Kasumi-1 (cell line): ENCODE results near the gene MTMR10.

Source experiments
- DNase-seq, 2 experiments: peaks; one replicate each; lab custom pipeline; 2025; lab: John Stamatoyannopoulos, UW

MTMR10 gene

GRCh38 chr15:31013863-31014607 is 22.6 kb upstream of the MTMR10 start:
- no peak for DNase-seq

DNA sequence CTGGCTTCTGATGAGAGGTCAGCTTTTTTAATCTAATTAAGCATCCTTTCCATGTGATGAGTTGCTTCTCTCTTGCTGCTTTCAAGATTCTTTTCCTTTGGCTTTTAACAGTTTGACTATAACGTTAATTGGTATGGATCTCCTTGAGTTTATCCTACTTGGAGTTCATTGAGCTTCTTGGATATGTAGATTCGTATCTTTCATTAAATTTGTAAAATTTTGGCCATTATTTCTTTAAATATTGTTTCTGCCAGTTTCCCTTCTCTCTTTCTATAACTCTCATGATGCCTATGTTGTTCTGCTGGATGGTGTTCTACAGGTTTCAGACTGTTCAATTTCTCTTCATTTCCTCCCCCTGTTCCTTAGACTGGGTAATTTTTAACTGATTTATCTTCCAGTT is 21.0 kb upstream of the MTMR10 start:
- no peak for DNase-seq

- DNase-seq = no peak
These were observed 18.6 kb upstream of the MTMR10 start for GRCh38 chr15:31010036-31010435.

- no peak for DNase-seq
These were observed 14.2 kb upstream of the MTMR10 start for GRCh38 chr15:31005660-31006059.

GRCh38 chr15:31004220-31004733 is 12.8 kb upstream of the MTMR10 start:
- DNase-seq = peak; percentile 83 to 84

- DNase-seq = no peak
These were observed 10.3 kb upstream of the MTMR10 start for GRCh38 chr15:31001702-31002101.

- no peak for DNase-seq
These were observed 8.3 kb upstream of the MTMR10 start for GRCh38 chr15:30999729-31000128.

GRCh38 chr15:30997270-30997669 is 5.8 kb upstream of the MTMR10 start:
- no peak for DNase-seq

- DNase-seq = no peak
These were observed 929 bp upstream of the MTMR10 start for GRCh38 chr15:30992249-30992864.

- DNase-seq = peak; percentile 49 to 57
These were observed 778 bp downstream of the MTMR10 start for GRCh38 chr15:30990446-30991254.

- peak in 1 of 2 experiments; percentile 15 for DNase-seq
These were observed 1.4 kb downstream of the MTMR10 start for GRCh38 chr15:30990036-30990435.

GRCh38 chr15:30985081-30985531 is 6.3 kb downstream of the MTMR10 start:
- no peak for DNase-seq

DNA sequence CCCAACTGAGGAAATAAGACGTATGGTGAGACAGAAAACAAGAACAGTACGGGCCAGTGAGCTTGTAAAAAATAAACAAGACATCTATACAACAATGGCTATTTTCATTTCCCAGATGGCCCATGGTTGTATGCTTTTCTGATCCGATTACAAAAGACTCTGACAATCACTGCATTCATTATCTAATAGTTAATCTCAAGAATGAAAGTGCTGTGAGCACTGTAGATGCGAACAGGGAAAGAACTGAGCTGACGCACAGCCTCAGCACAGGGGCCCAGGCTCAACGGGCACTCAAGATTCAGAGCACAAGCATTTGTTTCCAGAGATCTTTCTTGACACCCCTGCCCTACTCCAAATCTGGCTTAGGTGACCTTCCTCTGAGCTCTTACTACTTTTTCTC is 6.9 kb downstream of the MTMR10 start:
- DNase-seq = no peak

- DNase-seq = no peak
These were observed 7.3 kb downstream of the MTMR10 start for GRCh38 chr15:30984118-30984517.

- DNase-seq = peak; percentile 6 to 9
These were observed 12.0 kb downstream of the MTMR10 start for GRCh38 chr15:30979457-30979856.

DNA sequence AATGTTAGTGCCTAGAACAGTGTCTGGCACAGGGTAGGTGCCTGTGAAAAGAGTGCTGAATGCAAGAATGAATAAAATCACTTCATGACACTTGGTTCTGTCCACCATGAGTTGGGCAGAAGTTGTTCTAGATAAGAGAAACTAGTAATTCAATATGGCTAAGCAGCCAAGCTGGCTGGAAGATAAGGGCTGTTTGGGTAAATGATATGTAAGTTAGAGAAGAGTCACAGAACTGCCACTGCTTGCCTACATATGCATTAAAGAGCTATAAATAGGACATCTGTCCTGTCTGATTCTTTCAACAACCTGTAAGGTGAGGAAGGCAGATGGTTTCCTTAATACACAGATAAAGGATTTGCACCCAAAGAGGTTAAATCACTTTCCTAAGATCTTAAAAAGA is 13.1 kb downstream of the MTMR10 start:
- DNase-seq = no peak

GRCh38 chr15:30974112-30974511 is 17.3 kb downstream of the MTMR10 start:
- no peak for DNase-seq

DNA sequence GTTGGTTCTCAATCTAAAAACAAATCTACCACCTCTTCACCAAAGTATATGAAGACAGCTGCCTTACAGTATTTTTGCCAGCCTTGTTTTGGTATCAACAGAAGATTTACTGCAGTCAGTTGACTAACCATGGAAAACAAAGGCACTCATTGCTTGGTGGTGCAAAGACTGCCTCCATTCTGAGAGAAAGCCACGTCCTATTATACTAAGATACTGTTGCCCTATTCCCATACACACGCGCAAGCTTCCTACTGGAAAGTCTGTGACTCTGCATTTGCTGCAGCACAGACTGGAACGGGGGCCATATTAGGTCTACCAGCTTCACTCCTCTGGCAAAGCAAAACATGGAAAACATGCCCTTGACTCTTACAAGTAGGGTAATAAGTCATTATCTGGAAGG is 18.0 kb downstream of the MTMR10 start:
- no peak for DNase-seq

GRCh38 chr15:30969724-30970123 is 21.7 kb downstream of the MTMR10 start:
- no peak for DNase-seq

- DNase-seq = no peak
These were observed 27.7 kb downstream of the MTMR10 start for GRCh38 chr15:30963681-30964080.

DNA sequence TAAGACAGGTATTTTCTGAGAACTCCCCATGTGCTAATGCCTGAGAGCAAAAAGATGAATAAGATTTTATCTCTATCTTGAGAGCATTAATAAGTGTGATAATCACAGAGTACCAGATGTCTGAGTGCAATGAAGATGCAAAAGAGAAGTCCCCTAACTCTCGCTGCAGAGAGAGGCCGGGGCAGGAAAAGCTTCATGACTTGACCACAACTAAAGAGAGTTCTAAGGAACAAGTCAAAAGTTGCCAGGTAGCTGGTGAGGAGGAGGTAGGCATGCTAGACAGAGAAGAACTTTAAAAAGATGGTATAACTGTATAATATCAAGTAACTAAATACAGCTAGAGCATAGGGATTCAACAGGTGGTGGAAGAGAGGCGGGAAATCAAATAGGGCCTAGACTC is 28.8 kb downstream of the MTMR10 start:
- no peak for DNase-seq

GRCh38 chr15:30962079-30962478 is 29.3 kb downstream of the MTMR10 start:
- no peak for DNase-seq

DNA sequence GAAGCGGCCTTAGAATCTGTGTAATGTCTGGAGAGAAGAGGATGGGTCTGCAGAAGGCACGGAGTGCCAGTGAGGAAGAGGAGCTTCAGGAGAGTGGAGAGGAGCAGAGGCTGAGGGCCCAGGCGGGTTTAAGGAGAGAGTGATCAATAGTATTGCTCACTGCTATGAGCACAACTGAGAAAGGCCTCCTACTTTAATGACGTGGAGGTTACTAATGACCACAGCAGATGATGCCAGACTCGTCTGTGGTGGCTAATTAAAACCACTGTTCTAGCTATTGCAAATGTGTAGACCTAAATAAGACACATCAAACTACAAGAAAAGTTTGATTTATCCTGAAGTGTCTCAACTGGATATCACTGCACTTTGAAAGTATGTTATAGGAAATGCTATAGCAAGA is 33.2 kb downstream of the MTMR10 start:
- DNase-seq = no peak
